K562 (cell line): ENCODE results near the gene TMEM163. TPM values are rescaled to one million over a fixed set of nuclear protein-coding genes. Genes with fewer than 3 reads are reported as not detected.

Experiments used
- ATAC-seq: fragments of 200-7000 bp; cut with Tn5 transposase; 3 replicates; pipeline ENCODE4 v1.9.1; 2020; ENCODE audit warnings: moderate library complexity
- BruUV-seq: library from RNA; stranded (reverse); fragments of 400-500 nt; replicated peaks from 2 replicates; lab custom pipeline; 2021; lab: Mats Ljungman, UMichigan
- CTCF ChIA-PET: fragments of 300-600 bp; formaldehyde crosslinking; extraction: SDS; loops from one replicate; lab custom pipeline; 2021; ENCODE audit warnings: low intra/inter-chr PET ratio; lab: Yijun Ruan, JAX
- POLR2A ChIA-PET: fragments of 300-600, 350-650 bp; sonication (Branson Sonifier 250); formaldehyde crosslinking; extraction: SDS; loops from one replicate; lab custom pipeline; 2021; ENCODE audit warnings: antibody characterized with exemption, inconsistent platforms; lab: Yijun Ruan, JAX
- DNase-seq, 4 experiments: peaks; one replicate each; pipeline versions ENCODE4 v3.0.0 to v3.0.0-alpha.2; 2011 to 2018; ENCODE audit warnings: low spot score in 3 of 4, mixed read lengths in 3 of 4; ENCODE audit errors: extremely low read depth in 1 of 4
- FAIRE-seq: peaks from 2 replicates; lab custom pipeline; 2011; peaks lifted over from hg19 to GRCh38; lab: Jason Lieb, UNC
- H2AFZ ChIP-seq: 2 replicates; pipeline ENCODE4 v1.6.0; 2011; ENCODE audit warnings: low read depth, low read length, control low read depth, inconsistent platforms
- H3K27ac ChIP-seq: fragments of 200-600 bp; 3 replicates; pipeline ENCODE4 v1.8.0; 2011; ENCODE audit warnings: low read depth, mild to moderate bottlenecking, control low read depth, inconsistent platforms, low read length, moderate library complexity, mixed read lengths; ENCODE audit errors: extremely low read depth
- H3K27me3 ChIP-seq, 2 experiments: fragments of 300-600 bp in 1 of 2; 2 replicates in 1 of 2; 3 replicates in 1 of 2; pipeline versions ENCODE4 v1.6.0 to v1.8.0; 2011; ENCODE audit warnings: inconsistent platforms in 2 of 2, low read length in 2 of 2, mild to moderate bottlenecking in 1 of 2, mixed read lengths in 1 of 2, moderate library complexity in 1 of 2; ENCODE audit not compliant: control insufficient read depth in 2 of 2, insufficient read depth in 2 of 2
- H3K36me3 ChIP-seq: fragments of 300-600 bp; 3 replicates; pipeline ENCODE4 v1.8.0; 2011; ENCODE audit warnings: mild to moderate bottlenecking, low read length, inconsistent platforms; ENCODE audit not compliant: control insufficient read depth, insufficient read depth
- H3K4me1 ChIP-seq, 2 experiments: fragments of 200-600 bp in 1 of 2; replicated peaks in 1 of 2; 2 replicates in 1 of 2; 3 replicates in 1 of 2; pipeline versions ENCODE4 v1.5.1 to v1.8.0; 2011; ENCODE audit warnings: inconsistent platforms in 2 of 2, low read length in 2 of 2, mild to moderate bottlenecking in 1 of 2, mixed read lengths in 1 of 2, moderate library complexity in 1 of 2; ENCODE audit not compliant: control insufficient read depth in 2 of 2, insufficient read depth in 2 of 2
- H3K4me2 ChIP-seq: 2 replicates; pipeline ENCODE4 v1.6.1; 2011; ENCODE audit warnings: low read length, control low read depth, inconsistent platforms, mixed read lengths; ENCODE audit not compliant: insufficient read depth
- H3K4me3 ChIP-seq: fragments of 200-600 bp; sonication (generic), shearing (Covaris generic); 2 replicates; pipeline ENCODE4 v1.5.1; 2016; ENCODE audit warnings: control low read depth, inconsistent platforms
- H3K79me2 ChIP-seq: fragments of 200-600 bp; 3 replicates; pipeline ENCODE4 v1.8.0; 2011; ENCODE audit warnings: low read length, inconsistent platforms; ENCODE audit not compliant: control insufficient read depth, insufficient read depth
- H3K9ac ChIP-seq, 2 experiments: 2 replicates each; pipeline versions ENCODE4 v1.6.0 to v1.6.1; 2011; ENCODE audit warnings: low read depth in 2 of 2, low read length in 2 of 2, control low read depth in 1 of 2, inconsistent platforms in 1 of 2, mild to moderate bottlenecking in 1 of 2, mixed read lengths in 1 of 2; ENCODE audit not compliant: insufficient read depth in 1 of 2
- H3K9me1 ChIP-seq: one replicate; pipeline ENCODE4 v1.6.0; 2011; ENCODE audit warnings: inconsistent platforms, mild to moderate bottlenecking, low read length, moderate library complexity; ENCODE audit not compliant: control insufficient read depth, insufficient read depth
- H3K9me3 ChIP-seq: replicated peaks from 2 replicates; pipeline ENCODE4 v1.5.1; 2011; ENCODE audit warnings: low read depth, low read length, inconsistent platforms; ENCODE audit not compliant: control insufficient read depth, insufficient read depth
- H4K20me1 ChIP-seq: replicated peaks from 2 replicates; pipeline ENCODE4 v1.6.1; 2011; ENCODE audit warnings: low read length, inconsistent platforms, mixed read lengths; ENCODE audit not compliant: control insufficient read depth, insufficient read depth
- CBX1 ChIP-seq: sonication (generic); IDR thresholded peaks from 2 replicates; pipeline ENCODE4 v1.6.1; 2016; ENCODE audit warnings: antibody characterized with exemption, low read depth, mild to moderate bottlenecking
- CHCHD3 ChIP-seq: fragments of 250-450 bp; sonication (Bioruptor Pico); IDR thresholded peaks from 2 replicates; pipeline ENCODE4 v2.1.2; 2022; ENCODE audit warnings: mild to moderate bottlenecking
- JUNB ChIP-seq: fragments of 450-650 bp; formaldehyde crosslinking; conservative IDR thresholded peaks from 2 replicates; pipeline ENCODE4 v1.4.0; 2020; ENCODE audit warnings: mild to moderate bottlenecking
- JUND ChIP-seq, 2 experiments: IDR thresholded peaks; 2 replicates in 1 of 2; 3 replicates in 1 of 2; pipeline ENCODE4 v1.6.1; 2011; ENCODE audit warnings: borderline replicate concordance in 2 of 2, low read depth in 2 of 2, low read length in 2 of 2, improper control_type of control experiment in 1 of 2, missing biosample characterization in 1 of 2, missing genetic modification characterization in 1 of 2, missing genetic modification reagents in 1 of 2
- TEAD4 ChIP-seq, 2 experiments: sonication (generic) in 1 of 2; formaldehyde crosslinking in 1 of 2; IDR thresholded peaks; 2 replicates each; pipeline versions ENCODE4 v1.6.1 to v1.8.0; 2012 to 2022; ENCODE audit warnings: borderline replicate concordance in 1 of 2, inconsistent platforms in 1 of 2, low read length in 1 of 2, mild to moderate bottlenecking in 1 of 2, missing genetic modification reagents in 1 of 2
- ZC3H4 ChIP-seq: sonication (generic); formaldehyde crosslinking; IDR thresholded peaks from 2 replicates; pipeline ENCODE4 v1.9.0; 2021; ENCODE audit warnings: missing genetic modification reagents, borderline replicate concordance
- WGBS: fragments of 100-300 bp; shearing (Covaris generic); methylation state at CpG from one replicate; pipeline ENCODE4 v1.1.6; 2016; ENCODE audit warnings: low coverage, mixed read lengths; ENCODE audit not compliant: insufficient coverage; ENCODE audit errors: missing lambda C conversion rate; 5-methylcytosine and 5-hydroxymethylcytosine counted together
- in situ Hi-C: fragments of 300-500 bp; cut with MboI; formaldehyde crosslinking; loops from 4 replicates; pipeline ENCODE4 v1.15.0; 2018; ENCODE audit warnings: inconsistent platforms, mixed read lengths
- intact Hi-C: fragments of 100-400 bp; cut with micrococcal nuclease; formaldehyde crosslinking; loops from 2 replicates; pipeline ENCODE4 v1.14.2; 2022
- polyA plus RNA-seq, 8 experiments: library from polyadenylated mRNA; depleted of rRNA in 4 of 8; stranded (reverse) in 5 of 8; unstranded in 3 of 8; fragments of >200 nt; fragmentation: Nextera tagmentation in 2 of 8; fragmentation: Illumina TruSeq in 1 of 8; extraction: Ambion mirVana in 2 of 8; extraction: Trizol in 1 of 8; gene quantifications; 2 replicates each; pipeline versions ENCODE4 v1.2.1 to v1.2.3, GENCODE V29; 2011 to 2014; ENCODE audit warnings: inconsistent platforms in 1 of 8, missing spikeins in 1 of 8
- total RNA-seq, 7 experiments: library from RNA; depleted of rRNA in 6 of 7; stranded (reverse); fragments of >200 nt in 6 of 7; fragmentation: Illumina TruSeq in 2 of 7; extraction: Trizol in 2 of 7; gene quantifications; 2 replicates each; pipeline versions ENCODE4 v1.2.1 to v1.2.3, GENCODE V29; 2011 to 2021; ENCODE audit warnings: low replicate concordance in 1 of 7
- TF ChIP-seq, protein P1 (sequence below), 2 experiments: fragments of 450-650 bp in 1 of 2; sonication (generic) in 1 of 2; formaldehyde crosslinking in 1 of 2; IDR thresholded peaks; 2 replicates each; pipeline versions ENCODE4 v1.7.1 to v1.9.0; 2016 to 2022; ENCODE audit warnings: inconsistent platforms in 1 of 2, mild to moderate bottlenecking in 1 of 2, missing genetic modification reagents in 1 of 2
- TF ChIP-seq, protein P2 (sequence below): fragments of 250-450 bp; sonication (Bioruptor Pico); IDR thresholded peaks from 2 replicates; pipeline ENCODE4 v1.6.1; 2021; ENCODE audit warnings: mild to moderate bottlenecking
- TF ChIP-seq, protein P3 (sequence below): fragments of 450-650 bp; IDR thresholded peaks from 2 replicates; pipeline ENCODE4 v1.7.0; 2016; ENCODE audit warnings: borderline replicate concordance

Gene TMEM163
- total and polyA plus RNA-seq, 9 of the 15 experiments (the other 6 are each of a cell fraction or from before 2014, with no cell fraction given), result 0.04 to 0.68 (median 0.16) TPM; not detected in 3

GRCh38 chr2:134716721-134717243 lies 2.0 kb downstream of the TMEM163 start:
- H3K79me2 ChIP-seq, result no peaks in the 10 kb centered on the region
- peaks cover 16 to 39% of the 10 kb centered on the region in 2 experiments for H3K27me3 ChIP-seq
- WGBS, result 0% methylated on average over 8 of the region's 8 CpGs
- ATAC-seq, result no peak
- H3K4me3 ChIP-seq, result no peak overlapping the region
- peaks cover 0 to 12% of the 10 kb centered on the region in 2 experiments; a peak in 2 of 5 replicates for H3K4me1 ChIP-seq
- ChIA-PET CTCF (no interaction called here), POLR2A (interaction anchor here (0.6 to 1.0 kb wide), 3 partner anchors 11 to 20 kb away, joined by 3 to 4 read pairs (median 3); no protein-coding TSS in a partner anchor)
- no peaks in the 10 kb centered on the region for H3K9me1 ChIP-seq
- H3K9me3 ChIP-seq, result no peaks in the 10 kb centered on the region
- H3K27ac ChIP-seq, result no peak overlapping the region
- H4K20me1 ChIP-seq, result no peaks in the 10 kb centered on the region
- no peak overlapping the region for H3K4me2 ChIP-seq
- no peak for DNase-seq
- no TSS peak for BruUV-seq
- H2AFZ ChIP-seq, result no peak overlapping the region
- H3K9ac ChIP-seq, result no peak overlapping the region
- no peaks in the 10 kb centered on the region for H3K36me3 ChIP-seq
- in situ Hi-C loops (no loop called here), intact Hi-C loops (no loop called here)
- FAIRE-seq, result no peak
- TF ChIP-seq ZC3H4, result no peak
- TF ChIP-seq CHCHD3, result no peak
- TF ChIP-seq CBX1, result no peak
- TF ChIP-seq, protein P1, sequence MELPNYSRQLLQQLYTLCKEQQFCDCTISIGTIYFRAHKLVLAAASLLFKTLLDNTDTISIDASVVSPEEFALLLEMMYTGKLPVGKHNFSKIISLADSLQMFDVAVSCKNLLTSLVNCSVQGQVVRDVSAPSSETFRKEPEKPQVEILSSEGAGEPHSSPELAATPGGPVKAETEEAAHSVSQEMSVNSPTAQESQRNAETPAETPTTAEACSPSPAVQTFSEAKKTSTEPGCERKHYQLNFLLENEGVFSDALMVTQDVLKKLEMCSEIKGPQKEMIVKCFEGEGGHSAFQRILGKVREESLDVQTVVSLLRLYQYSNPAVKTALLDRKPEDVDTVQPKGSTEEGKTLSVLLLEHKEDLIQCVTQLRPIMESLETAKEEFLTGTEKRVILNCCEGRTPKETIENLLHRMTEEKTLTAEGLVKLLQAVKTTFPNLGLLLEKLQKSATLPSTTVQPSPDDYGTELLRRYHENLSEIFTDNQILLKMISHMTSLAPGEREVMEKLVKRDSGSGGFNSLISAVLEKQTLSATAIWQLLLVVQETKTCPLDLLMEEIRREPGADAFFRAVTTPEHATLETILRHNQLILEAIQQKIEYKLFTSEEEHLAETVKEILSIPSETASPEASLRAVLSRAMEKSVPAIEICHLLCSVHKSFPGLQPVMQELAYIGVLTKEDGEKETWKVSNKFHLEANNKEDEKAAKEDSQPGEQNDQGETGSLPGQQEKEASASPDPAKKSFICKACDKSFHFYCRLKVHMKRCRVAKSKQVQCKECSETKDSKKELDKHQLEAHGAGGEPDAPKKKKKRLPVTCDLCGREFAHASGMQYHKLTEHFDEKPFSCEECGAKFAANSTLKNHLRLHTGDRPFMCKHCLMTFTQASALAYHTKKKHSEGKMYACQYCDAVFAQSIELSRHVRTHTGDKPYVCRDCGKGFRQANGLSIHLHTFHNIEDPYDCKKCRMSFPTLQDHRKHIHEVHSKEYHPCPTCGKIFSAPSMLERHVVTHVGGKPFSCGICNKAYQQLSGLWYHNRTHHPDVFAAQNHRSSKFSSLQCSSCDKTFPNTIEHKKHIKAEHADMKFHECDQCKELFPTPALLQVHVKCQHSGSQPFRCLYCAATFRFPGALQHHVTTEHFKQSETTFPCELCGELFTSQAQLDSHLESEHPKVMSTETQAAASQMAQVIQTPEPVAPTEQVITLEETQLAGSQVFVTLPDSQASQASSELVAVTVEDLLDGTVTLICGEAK (IDR thresholded peaks at IDR 0.05), result no peak
- TF ChIP-seq, protein P1 (CRISPR knock-in tag; IDR thresholded peaks at IDR 0.05), result no peak
- no peak for TF ChIP-seq TEAD4 (IDR thresholded peaks at IDR 0.05; ENCODE audit: low read length)
- TF ChIP-seq TEAD4 (CRISPR knock-in tag; IDR thresholded peaks at IDR 0.05; ENCODE audit: borderline replicate concordance), result no peak
- TF ChIP-seq, protein P2, sequence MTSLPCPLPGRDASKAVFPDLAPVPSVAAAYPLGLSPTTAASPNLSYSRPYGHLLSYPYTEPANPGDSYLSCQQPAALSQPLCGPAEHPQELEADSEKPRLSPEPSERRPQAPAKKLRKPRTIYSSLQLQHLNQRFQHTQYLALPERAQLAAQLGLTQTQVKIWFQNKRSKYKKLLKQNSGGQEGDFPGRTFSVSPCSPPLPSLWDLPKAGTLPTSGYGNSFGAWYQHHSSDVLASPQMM, result no peak
- TF ChIP-seq JUNB (CRISPR knock-in tag), result no peak
- no peak for TF ChIP-seq JUND (IDR thresholded peaks at IDR 0.05; ENCODE audit: borderline replicate concordance, low read depth, low read length)
- no peak for TF ChIP-seq JUND (tag; IDR thresholded peaks at IDR 0.05; ENCODE audit: borderline replicate concordance, low read depth, low read length)
- TF ChIP-seq, protein P3, sequence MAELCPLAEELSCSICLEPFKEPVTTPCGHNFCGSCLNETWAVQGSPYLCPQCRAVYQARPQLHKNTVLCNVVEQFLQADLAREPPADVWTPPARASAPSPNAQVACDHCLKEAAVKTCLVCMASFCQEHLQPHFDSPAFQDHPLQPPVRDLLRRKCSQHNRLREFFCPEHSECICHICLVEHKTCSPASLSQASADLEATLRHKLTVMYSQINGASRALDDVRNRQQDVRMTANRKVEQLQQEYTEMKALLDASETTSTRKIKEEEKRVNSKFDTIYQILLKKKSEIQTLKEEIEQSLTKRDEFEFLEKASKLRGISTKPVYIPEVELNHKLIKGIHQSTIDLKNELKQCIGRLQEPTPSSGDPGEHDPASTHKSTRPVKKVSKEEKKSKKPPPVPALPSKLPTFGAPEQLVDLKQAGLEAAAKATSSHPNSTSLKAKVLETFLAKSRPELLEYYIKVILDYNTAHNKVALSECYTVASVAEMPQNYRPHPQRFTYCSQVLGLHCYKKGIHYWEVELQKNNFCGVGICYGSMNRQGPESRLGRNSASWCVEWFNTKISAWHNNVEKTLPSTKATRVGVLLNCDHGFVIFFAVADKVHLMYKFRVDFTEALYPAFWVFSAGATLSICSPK, result no peak
